GM19468 (cell line): ENCODE results near the gene TEX48.

Source experiments
- ATAC-seq: cut with Tn5 transposase; IDR thresholded peaks from one replicate; pipeline ENCODE4 v1.9.1; 2021; ENCODE audit warnings: mild to moderate bottlenecking, moderate library complexity, moderate number of reproducible peaks; ENCODE audit not compliant: unreplicated experiment; ENCODE audit errors: extremely low read depth

TEX48 gene

DNA sequence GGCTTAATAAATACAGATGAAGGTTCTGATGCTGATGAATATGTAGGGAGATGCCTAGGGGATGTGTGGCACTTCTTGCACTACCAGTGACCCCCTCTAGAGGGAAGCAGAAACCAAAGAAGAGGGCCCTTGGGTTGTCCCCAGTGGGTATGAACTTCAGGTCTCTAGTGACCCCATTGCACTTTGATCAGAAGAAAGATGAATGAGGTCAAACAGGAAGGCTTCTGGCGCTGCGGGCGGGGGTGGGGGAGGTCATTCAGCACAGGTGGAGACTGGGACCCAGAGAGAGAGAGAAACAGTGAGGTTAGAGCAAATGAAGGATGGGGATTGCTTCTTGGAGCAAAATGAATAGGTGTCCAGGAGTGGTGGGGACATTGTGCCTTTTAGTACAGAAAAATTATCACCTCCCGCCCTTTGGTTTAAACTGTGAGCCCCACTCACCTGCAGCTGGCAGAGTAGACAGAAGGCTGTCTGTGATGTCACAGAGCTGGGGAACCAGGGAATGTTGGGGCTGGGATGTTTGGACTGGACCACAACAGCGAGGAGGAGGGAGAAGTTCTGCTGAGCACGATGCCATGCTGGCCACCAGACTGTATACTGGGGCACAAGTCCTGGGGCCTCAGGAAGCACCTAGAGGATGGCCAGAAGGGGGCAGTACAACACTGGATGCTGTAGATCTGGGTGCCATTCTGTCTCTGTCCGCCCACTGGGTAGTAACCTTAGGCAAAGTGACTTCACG lies at the start of gene TEX48:
TEX48 (minus strand) TSS at position 599 of the 739 bp plus-strand sequence. CDS start 10,469 bp downstream, outside the sequence.
- ATAC-seq: no peak

DNA sequence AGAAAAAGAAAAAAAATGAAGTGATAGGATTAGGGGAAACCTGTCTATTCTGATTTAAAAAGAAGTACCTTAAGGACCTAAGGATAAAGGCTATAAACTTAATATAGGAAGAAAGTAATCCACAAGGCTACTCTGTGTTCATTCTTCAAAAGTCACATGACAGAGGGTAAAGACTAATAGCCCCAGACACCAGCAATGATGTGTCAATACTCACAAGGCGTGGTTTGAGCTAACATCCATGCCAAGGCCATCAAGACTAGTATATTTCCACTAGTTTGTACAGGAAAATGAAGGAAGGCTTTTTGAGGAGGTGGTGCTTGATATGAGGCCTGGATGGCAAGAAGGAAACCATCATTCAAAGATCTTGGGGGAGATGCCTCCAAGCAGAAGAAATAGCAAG lies 49.7 kb upstream of the TEX48 start:
- ATAC-seq: no peak

DNA sequence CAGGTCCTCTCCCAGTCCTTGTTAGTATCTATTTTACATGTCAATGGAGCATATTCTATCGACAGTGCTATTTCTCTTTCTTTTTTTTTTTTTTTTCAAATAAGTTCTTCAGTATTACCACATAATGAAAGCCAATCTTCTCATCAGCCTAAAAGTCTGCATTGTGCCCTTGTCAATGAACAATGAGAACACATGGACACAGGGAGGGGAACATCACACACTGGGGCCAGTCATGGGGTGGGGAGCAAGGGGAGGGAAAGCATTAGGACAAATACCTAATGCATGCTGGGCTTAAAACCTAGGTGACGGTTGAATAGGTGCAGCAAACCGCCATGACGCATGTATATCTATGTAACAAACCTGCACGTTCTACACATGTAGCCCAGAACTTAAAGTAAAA lies 47.7 kb upstream of the TEX48 start:
- no peak for ATAC-seq

DNA sequence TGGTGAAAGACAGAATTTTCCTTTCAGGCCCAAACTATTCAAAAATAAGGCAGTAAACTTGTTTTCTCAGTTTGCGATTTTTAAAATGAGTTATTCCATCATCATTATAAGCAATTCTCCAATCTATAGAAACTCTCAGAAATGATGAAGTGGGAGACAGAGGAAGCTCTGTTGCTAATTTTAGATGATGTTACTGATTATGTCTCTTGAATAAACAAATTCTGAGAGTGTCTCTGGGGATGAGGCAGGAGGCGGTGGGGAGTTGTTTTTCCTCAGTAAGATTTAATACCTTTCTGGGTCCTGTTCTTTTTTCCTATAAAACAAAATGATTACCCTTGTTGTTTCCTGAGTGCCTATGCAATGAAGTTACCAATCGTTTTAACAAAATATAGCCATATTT lies 43.9 kb upstream of the TEX48 start:
- ATAC-seq: no peak

DNA sequence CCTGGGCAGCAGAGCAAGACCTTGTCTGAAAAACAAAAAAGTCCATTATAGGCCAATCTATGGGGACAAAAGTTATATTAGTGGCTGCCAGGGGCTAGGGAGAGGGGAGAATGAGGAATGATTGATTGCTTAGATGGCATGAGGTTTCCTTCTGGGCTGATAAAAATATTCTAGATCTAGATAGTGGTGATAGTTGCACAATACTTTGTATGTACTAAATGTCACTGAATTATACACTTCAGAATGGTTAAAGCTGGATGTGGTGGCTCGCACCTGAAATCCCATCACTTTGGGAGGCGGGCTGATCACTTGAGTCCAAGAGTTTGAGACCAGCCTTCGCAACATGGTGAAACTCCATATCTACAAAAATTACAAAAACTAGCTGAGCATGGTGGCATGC lies 42.8 kb upstream of the TEX48 start:
- ATAC-seq: no peak

DNA sequence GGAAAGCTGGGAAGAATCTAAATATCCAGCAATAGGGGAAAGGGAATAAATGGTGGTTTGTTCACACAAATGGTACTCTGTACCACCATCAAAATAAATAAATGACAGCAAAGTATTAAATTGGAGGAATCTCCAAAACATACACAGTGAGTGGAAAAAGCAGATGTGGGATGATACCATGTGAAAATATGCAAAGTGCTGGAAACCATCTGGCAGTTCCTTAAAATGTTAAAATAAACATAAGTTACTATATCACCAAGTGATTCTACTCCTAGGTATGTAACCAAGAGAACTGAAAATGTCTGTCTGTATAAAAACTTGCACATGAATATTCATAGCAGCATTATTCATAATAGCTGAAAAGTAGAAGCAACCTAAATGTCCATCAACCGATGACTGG lies 41.9 kb upstream of the TEX48 start:
- ATAC-seq: no peak

GRCh38 chr9:114722937-114723620 lies 41.1 kb upstream of the TEX48 start:
- no peak for ATAC-seq

DNA sequence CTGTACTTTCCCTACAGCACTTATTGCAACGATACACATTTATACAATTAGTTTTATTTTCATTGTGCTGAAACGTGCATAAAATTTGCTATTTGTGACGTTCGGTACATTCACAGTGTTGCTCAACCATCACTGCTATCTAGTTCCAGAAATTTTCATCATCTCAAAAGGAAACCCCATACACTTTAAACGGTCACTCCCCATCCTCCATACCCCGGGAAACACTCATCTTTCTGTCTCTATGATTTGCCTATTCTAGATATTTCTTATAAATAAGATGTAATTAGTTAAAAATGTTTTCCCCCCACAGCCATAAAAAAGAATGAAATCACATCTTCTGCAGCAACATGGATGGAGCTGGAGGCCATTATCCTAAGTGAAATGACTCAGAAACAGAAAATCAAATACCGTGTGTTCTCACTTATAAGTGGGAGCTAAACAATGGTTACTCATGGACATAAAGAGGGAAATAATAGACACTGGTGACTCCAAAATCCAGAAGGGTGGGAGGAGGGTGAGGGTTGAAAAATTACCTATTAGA lies 40.2 kb upstream of the TEX48 start:
- ATAC-seq: no peak

DNA sequence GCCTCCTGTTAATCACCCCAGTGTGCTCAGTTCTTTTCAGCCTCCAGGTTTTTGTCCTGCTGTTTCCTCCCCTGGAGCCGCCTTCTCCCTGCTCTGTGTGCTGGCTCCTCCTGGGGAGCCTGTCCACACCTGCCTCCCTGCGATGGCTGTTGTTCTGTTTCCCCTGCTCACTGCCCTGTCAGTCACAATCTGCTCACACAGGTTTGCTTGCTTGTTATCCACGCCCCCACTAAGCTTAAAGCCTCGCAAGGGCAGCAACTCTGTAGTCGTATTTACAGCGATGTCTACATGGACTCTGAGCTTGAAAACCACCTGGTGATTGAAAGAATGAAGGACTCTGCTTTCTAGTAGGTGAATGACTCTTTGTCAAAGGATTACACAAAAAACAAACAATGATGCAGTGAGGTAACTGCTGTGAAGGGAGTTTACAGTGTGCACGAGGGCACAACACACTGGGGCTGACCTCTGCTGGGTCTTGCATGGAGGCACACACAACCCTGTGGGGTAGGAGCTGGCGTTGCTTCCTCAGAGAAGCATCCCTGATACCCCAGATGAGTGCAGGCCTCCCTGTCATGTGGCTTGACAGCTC lies 39.6 kb upstream of the TEX48 start:
- ATAC-seq: no peak

- ATAC-seq: no peak
Measured at GRCh38 chr9:114720086-114720676, 38.2 kb upstream of the TEX48 start.

GRCh38 chr9:114719290-114719689 lies 37.3 kb upstream of the TEX48 start:
- no peak for ATAC-seq

GRCh38 chr9:114718801-114719221 lies 36.8 kb upstream of the TEX48 start:
- no peak for ATAC-seq

DNA sequence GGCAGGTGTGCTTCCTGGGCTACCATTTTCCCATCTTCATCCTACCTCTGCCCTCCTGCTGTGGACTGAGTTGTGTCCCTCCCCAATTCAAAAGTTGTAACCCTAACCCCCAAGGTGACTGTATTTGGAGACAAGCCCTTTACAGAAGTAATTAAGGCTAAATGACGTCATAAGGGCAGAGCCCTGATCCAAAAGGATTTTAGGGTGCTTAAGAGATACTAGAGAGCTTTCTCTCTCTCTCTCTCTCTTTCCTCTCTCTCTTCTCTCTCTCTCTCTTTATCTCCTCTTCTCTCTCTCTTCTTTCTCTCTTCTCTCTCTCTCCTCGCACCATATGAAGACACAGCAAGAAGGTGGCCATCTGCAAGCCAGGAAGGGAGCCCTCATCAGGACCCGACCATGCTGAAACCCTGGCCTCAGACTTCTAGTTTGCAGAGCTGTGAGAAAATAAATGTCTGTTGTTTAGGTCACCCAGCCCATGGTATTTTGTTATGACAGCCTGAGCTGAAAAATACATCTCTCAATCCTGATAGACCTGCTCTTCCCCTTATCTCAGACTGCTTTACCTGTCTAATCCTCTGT lies 36.0 kb upstream of the TEX48 start:
- no peak for ATAC-seq

- no peak for ATAC-seq
Measured at GRCh38 chr9:114709636-114710035, 27.6 kb upstream of the TEX48 start.

DNA sequence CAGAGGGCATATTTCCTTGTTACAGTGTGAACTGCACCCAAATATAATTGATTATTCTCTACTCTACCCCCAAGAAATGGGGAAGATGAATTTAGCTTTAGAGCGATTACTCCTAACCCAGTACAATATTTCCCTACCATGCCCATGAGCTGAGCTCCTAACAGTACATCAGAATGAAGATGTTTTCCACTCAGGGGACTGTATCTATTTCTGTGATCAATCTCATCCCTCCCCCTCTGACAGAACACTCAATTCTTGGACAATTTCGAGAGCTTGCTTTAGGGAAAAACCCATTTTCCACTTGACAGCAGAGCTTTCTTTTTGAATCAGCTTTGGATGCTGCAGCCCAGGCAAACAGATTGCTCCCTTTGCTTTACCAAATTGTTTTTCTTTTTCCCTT lies 24.7 kb upstream of the TEX48 start:
- no peak for ATAC-seq

DNA sequence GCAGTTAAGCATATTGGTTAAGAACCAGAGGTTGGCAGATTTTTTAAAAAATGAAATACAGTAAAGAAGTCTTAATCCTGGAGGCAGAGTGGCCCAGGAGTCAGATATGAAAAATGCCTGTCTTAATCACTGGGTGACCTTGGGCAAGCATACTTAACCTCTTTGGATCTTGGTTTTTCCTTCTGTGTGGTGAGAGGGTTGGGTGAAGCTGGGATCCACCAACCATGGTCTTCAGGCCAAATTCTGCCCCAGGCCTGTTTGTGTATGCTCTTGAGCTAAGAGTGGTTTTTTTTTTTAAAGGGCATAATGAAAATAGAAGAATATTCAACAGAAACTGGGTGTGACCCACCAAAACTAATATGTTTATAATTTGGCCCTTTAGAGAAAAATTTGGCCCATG lies 20.0 kb upstream of the TEX48 start:
- ATAC-seq: no peak

DNA sequence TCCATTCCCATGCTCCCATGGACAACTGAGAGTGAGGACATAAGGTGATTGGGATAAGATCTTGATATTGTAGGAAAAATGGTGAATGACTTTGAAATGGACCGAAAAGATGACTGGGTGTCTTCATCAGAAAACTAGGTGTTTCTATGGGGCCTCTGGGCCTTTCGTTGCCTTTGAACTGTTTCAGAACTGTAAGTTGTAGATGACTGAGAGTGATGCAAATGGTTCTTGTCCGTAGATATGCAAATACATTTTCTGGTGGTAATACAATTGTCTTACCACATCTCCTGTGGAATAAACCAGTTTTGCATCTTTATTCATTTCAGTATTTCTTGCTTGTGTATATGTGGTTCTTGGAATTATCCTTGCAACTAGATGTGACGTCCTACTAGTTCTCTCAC lies 16.0 kb upstream of the TEX48 start:
- peak; percentile 28 for ATAC-seq

DNA sequence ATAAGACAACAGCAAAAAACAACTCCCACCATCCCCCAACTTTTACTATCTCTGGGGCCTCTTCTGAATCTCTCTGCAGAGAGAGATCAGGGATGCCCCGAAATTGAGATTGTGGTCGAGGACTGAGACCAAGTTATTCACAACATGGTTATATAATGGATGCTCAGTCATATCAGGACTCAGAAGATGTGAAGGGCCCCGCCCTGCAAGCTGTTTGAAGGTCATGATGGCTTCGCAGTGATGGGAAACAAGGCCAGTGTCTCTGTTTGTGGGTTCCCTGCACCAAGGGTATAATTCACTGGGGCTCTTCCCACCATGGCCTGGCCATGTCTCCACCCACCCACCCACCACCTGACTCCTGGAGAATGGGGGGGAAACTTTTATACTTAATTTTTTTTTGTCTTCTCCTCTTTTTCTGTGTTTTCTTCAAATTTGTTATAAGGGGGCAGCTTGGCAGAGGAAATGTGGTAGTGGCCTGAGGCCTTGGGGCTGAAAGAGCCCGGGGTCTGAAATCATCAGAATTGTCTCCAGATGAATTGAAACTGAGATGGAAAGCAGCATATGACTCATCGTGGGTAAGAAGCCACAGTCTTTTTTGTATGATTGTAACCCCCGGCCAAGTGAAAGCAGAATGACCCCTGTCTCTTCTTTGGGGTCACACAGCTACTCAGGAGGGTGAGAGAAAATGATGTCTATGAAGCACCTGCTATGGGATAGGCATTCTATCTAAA lies 15.0 kb upstream of the TEX48 start:
- ATAC-seq: peak; percentile 57

DNA sequence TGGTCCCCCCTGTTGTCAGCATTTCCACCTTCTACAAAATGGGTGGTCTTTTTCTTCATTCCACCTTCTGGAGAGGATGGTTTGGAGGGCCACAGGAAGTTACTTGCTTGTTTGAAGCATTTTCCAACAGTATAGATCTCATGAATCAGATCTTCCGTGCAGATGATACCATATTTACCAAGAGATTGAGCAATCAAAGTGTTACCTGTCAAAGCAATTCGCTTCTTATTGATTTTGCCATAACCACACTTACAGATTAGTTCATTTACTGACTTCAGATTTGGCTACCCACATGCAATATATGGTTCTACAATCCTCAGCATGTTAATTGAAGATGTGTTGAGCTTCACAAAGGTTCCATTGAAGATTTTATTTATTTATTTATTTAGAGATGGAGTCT lies 14.0 kb upstream of the TEX48 start:
- no peak for ATAC-seq

DNA sequence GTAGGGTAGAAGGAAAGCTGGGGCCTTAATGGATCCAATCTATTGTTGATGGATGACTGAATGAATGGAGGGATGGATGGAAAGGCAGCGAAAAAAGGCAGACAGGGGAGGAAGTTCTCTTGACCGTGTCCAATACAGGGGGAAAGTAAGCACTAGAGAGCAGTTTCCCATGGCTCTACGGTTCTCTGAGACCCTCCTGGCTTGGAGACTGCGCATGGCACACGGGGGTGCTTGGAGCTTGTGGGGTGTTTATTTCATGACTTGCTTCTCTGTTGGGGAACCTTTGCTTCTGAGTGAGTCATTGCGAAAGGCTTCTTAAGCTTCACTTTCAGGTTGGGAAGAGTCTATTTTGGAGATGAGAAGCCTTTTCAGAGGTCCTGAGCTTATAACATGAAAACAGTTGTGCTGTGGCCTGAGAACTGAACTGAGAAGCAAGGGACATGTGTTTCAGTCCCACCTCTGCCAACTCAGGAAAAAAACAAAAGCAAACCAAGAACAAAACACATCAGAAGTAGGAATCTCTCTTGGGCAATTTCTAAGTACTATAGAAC lies 12.8 kb upstream of the TEX48 start:
- peak; percentile 10 for ATAC-seq
